Activated B cell treated with CpG ODN at 0.5 μM for 24 hours (primary cell): ENCODE data around the gene CAVIN1. TPM values are rescaled to one million over a fixed set of nuclear protein-coding genes. Genes with fewer than 3 reads are reported as not detected.
"Not testable (repeated sequence)": the region's sequence is repeated elsewhere in the genome, so short reads cannot be mapped to it uniquely, and the experiment has no call there.

Experiments
- ATAC-seq: fragments of 200-7000 bp; cut with Tn5 transposase; one replicate; pipeline ENCODE4 v1.10.0; 2021; ENCODE audit warnings: low read depth, mild to moderate bottlenecking, moderate library complexity
- CTCF ChIA-PET: fragments of 350-600 bp; sonication (Branson Sonifier 250); formaldehyde crosslinking; loops from one replicate; lab custom pipeline; 2021; ENCODE audit warnings: antibody characterized with exemption; lab: Charles Lee
- POLR2A ChIA-PET: fragments of 350-600 bp; sonication (Branson Sonifier 250); formaldehyde crosslinking; loops from one replicate; lab custom pipeline; 2021; ENCODE audit warnings: antibody characterized with exemption; lab: Charles Lee
- DNase-seq: peaks from one replicate; pipeline ENCODE4 v3.0.0; 2022
- H3K27ac Mint-ChIP-seq: one replicate; pipeline ENCODE4 v1.8.0; 2020; ENCODE audit warnings: mixed read lengths
- H3K27me3 Mint-ChIP-seq: one replicate; pipeline ENCODE4 v1.8.0; 2021; ENCODE audit warnings: mixed read lengths
- H3K36me3 Mint-ChIP-seq: one replicate; pipeline ENCODE4 v1.8.0; 2021; ENCODE audit warnings: low read depth, mixed read lengths
- H3K4me1 Mint-ChIP-seq: one replicate; pipeline ENCODE4 v1.8.0; 2021; ENCODE audit warnings: mixed read lengths
- H3K4me3 Mint-ChIP-seq: one replicate; pipeline ENCODE4 v1.8.0; 2020; ENCODE audit warnings: mild to moderate bottlenecking, mixed read lengths
- H3K9me3 Mint-ChIP-seq: one replicate; pipeline ENCODE4 v1.8.0; 2020; ENCODE audit warnings: mixed read lengths
- intact Hi-C: fragments of 100-400 bp; cut with micrococcal nuclease; formaldehyde crosslinking; loops from one replicate; pipeline ENCODE4 v1.15.1; 2024
- total RNA-seq: library from RNA; stranded (reverse); gene quantifications from 2 replicates; pipeline ENCODE4 v1.2.3, GENCODE V29; 2022
- TF ChIP-seq, protein P1 (sequence below): fragments of 200-600 bp; IDR thresholded peaks from one replicate; pipeline ENCODE4 v1.8.0; 2022; ENCODE audit warnings: antibody characterized with exemption, mild to moderate bottlenecking

The CAVIN1 gene
- total RNA-seq, 1 donor from 2014 or later: 0.20 TPM

DNA sequence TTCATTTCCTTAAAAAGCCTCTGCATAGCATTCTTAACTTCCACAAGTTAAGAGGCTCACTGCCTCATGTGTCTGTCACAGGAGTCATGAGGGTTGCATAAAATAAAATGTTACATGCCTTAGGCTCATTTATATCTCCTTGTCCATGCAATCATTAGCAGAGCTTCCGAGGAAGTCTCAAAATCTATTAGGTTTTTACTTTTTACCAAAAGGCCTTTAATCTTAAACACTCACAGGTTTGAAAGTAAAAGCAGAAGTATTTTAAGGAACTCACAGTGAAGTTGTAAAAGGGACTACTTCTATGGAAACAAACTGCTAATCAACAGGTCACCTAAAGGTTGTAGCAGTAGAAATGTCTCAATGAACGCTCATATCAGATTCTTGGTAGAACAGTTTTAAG lies 30.4 kb upstream of the CAVIN1 start:
- TF ChIP-seq, protein P1, sequence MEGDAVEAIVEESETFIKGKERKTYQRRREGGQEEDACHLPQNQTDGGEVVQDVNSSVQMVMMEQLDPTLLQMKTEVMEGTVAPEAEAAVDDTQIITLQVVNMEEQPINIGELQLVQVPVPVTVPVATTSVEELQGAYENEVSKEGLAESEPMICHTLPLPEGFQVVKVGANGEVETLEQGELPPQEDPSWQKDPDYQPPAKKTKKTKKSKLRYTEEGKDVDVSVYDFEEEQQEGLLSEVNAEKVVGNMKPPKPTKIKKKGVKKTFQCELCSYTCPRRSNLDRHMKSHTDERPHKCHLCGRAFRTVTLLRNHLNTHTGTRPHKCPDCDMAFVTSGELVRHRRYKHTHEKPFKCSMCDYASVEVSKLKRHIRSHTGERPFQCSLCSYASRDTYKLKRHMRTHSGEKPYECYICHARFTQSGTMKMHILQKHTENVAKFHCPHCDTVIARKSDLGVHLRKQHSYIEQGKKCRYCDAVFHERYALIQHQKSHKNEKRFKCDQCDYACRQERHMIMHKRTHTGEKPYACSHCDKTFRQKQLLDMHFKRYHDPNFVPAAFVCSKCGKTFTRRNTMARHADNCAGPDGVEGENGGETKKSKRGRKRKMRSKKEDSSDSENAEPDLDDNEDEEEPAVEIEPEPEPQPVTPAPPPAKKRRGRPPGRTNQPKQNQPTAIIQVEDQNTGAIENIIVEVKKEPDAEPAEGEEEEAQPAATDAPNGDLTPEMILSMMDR: no peak
- ChIA-PET POLR2A (no interaction called here), CTCF (interaction anchor here (1.1 kb wide), 1 partner anchor 25 kb away, joined by 3 read pairs; no protein-coding TSS in a partner anchor)
- H3K27me3 Mint-ChIP-seq: no peaks in the 10 kb centered on the region
- H3K27ac Mint-ChIP-seq: peak overlapping the region; percentile 71
- peak overlapping the region; percentile 64 for H3K4me3 Mint-ChIP-seq
- no peaks in the 10 kb centered on the region for H3K36me3 Mint-ChIP-seq
- intact Hi-C loops: no loop called here
- ATAC-seq (peak; percentile 41), DNase-seq (no peak)
- peaks cover 59% of the 10 kb centered on the region for H3K4me1 Mint-ChIP-seq
- H3K9me3 Mint-ChIP-seq: no peaks in the 10 kb centered on the region

DNA sequence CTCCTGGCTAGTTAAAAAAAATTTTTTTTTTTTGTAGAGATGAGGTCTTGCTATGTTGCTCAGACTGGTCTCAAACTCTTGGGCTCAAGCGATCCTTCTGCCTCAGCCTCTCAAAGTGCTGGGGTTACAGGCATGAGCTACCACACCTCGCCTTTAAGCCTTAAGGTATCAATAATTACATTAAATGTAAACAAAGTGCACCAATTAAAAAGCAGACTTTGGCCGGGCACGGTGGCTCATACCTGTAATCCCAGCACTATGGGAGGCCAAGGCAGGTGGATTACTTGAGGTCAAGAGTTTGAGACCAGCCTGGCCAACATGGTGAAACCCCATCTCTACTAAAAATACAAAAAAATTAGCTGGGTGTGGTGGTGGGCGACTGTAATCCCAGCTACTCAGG lies 28.2 kb upstream of the CAVIN1 start:
- POLR2A ChIA-PET: not testable (repeated sequence)

DNA sequence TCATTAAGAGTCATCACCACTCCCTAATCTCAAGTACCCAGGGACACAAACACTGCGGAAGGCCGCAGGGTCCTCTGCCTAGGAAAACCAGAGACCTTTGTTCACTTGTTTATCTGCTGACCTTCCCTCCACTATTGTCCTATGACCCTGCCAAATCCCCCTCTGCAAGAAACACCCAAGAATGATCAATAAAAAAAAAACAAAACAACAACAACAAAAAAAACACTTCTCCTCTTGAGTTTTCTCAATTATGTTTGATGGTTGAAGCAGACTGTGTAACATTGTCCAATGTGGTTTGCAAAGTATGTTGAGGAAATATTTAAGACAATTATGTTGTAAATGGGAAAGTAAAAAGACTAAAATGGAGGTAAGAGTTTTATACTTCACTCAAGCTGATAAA lies 26.8 kb upstream of the CAVIN1 start:
- intact Hi-C loops, H3K27ac Mint-ChIP-seq, H3K4me3 Mint-ChIP-seq, H3K27me3 Mint-ChIP-seq, H3K9me3 Mint-ChIP-seq, CTCF ChIA-PET, POLR2A ChIA-PET, H3K36me3 Mint-ChIP-seq, DNase-seq, ATAC-seq: not testable (repeated sequence)
- H3K4me1 Mint-ChIP-seq: peaks cover 29% of the 10 kb centered on the region

More for the DNA sequence above, 28.2 kb upstream of the CAVIN1 start:
- H3K27ac Mint-ChIP-seq, H3K4me3 Mint-ChIP-seq, ATAC-seq, DNase-seq, H3K27me3 Mint-ChIP-seq, H3K36me3 Mint-ChIP-seq, intact Hi-C loops, H3K9me3 Mint-ChIP-seq: not testable (repeated sequence)
- CTCF ChIA-PET: interaction anchor here (1.1 to 1.4 kb wide), 3 partner anchors 10 to 127 kb away, joined by 3 read pairs; no protein-coding TSS in a partner anchor
- H3K4me1 Mint-ChIP-seq: peaks cover 42% of the 10 kb centered on the region

DNA sequence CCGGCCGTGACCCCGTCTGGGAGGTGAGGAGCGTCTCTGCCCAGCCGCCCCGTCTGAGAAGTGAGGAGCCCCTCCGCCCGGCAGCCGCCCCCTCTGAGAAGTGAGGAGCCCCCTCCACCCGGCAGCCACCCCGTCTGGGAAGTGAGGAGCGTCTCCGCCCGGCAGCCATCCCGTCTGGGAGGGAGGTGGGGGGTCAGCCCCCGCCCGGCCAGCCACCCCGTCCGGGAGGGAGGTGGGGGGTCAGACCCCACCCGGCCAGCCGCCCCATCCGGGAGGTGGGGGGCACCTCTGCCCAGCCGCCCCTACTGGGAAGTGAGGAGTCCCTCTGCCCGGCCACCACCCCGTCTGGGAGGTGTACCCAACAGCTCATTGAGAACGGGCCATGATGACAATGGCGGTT lies 26.1 kb upstream of the CAVIN1 start:
- intact Hi-C loops, POLR2A ChIA-PET, CTCF ChIA-PET, H3K4me3 Mint-ChIP-seq, H3K9me3 Mint-ChIP-seq, H3K27me3 Mint-ChIP-seq, ATAC-seq, H3K27ac Mint-ChIP-seq, H3K36me3 Mint-ChIP-seq, DNase-seq: not testable (repeated sequence)
- H3K4me1 Mint-ChIP-seq: peaks cover 22% of the 10 kb centered on the region

DNA sequence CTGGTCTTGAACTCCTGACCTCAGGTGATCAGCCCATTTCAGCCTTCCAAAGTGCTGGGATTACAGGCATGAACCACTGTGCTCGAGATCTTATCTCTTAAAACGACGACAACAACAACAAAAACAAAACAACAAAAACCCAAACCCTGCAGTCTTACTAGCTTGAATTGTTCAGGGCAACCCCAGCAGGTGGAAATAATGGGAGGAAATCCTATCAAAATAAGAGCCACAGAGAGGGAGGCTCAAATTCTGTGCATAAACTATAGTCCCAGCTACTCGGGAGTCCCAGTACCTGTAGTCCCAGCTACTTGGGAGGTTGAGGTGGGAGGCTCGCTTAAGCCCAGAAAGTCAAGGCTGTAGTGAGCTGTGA lies 19.1 kb upstream of the CAVIN1 start:
- intact Hi-C loops: no loop called here
- H3K9me3 Mint-ChIP-seq: no peaks in the 10 kb centered on the region

DNA sequence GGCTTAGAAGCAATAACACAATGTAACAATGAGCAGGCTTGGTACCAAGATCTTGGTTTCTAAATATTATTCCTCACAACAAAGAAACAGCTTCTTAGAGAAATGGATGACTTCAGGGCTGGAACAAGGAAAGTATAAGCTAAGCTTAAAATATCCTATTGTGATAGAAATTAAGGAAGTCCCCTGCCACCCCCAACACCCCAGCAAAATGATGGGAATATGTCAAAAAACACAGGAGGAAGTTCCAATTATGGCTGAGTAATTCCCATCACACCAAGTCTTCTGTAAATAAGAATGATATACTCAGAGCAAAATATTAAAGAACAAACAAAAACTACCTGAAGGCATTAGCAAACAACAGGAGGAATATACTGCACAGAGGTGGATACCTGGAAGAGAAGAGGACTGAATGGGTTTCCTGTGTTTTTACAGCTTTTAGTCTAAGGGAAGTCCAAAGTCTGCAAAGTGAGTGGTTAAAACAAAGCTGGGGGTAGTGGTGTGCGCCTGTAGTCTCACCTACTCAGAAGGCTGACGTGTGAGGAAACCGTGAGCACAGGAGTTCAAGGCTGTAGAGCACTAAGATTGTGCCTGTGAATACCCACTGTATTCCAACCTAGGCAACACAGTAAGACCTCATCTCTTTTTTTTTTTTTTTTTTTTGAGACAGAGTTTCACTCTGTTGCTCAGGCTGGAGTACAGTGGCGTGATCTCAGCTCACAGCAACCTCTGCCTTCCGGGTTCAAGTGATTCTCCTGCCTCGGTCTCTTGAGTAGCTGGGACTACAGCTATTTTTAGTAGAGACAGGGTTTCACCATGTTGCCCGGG lies 18.5 kb upstream of the CAVIN1 start:
- ATAC-seq: no peak
- CTCF ChIA-PET: interaction anchor here (0.5 to 2.1 kb wide), 6 partner anchors 9 to 378 kb away, joined by 3 to 14 read pairs (median 3); no protein-coding TSS in a partner anchor
- Mint-ChIP-seq H3K36me3 (no peaks in the 10 kb centered on the region), H3K27me3 (no peaks in the 10 kb centered on the region), H3K9me3 (no peaks in the 10 kb centered on the region), H3K27ac (no peak overlapping the region), H3K4me3 (no peak overlapping the region), H3K4me1 (peaks cover 17% of the 10 kb centered on the region)
- intact Hi-C loops: no loop called here
- no peak for DNase-seq
- POLR2A ChIA-PET: interaction anchor here (0.6 to 1.0 kb wide), 4 partner anchors 13 to 85 kb away, joined by 3 to 5 read pairs (median 3); no protein-coding TSS in a partner anchor
- TF ChIP-seq, protein P1: no peak

More for the DNA sequence above, 19.1 kb upstream of the CAVIN1 start:
- peaks cover 17% of the 10 kb centered on the region for H3K4me1 Mint-ChIP-seq
- ATAC-seq (no peak), DNase-seq (no peak)
- TF ChIP-seq, protein P1: no peak
- no peaks in the 10 kb centered on the region for H3K27me3 Mint-ChIP-seq
- no peak overlapping the region for H3K4me3 Mint-ChIP-seq
- CTCF ChIA-PET: interaction anchor here (1.6 to 2.1 kb wide), 2 partner anchors 11 to 14 kb away, joined by 4 to 14 read pairs; no protein-coding TSS in a partner anchor
- POLR2A ChIA-PET: interaction anchor here (0.7 to 1.0 kb wide), 2 partner anchors 14 to 15 kb away, joined by 3 read pairs; no protein-coding TSS in a partner anchor
- no peaks in the 10 kb centered on the region for H3K36me3 Mint-ChIP-seq
- H3K27ac Mint-ChIP-seq: no peak overlapping the region
